Prostate gland (tissue), 2 donors: Measurements from ENCODE around the gene MTMR3.

ENCODE experiments used
- CTCF ChIP-seq, 4 experiments: fragments of 200-600 bp in 2 of 4; fragments of 450-650 bp in 2 of 4; sonication (generic) in 2 of 4; IDR thresholded peaks; 1 replicate in 3 of 4; 2 replicates in 1 of 4; pipeline ENCODE4 v1.5.1; 2016 to 2019; ENCODE audit warnings: antibody characterized with exemption in 4 of 4, mild to moderate bottlenecking in 2 of 4, moderate library complexity in 2 of 4
- POLR2A ChIP-seq: fragments of 450-650 bp; IDR thresholded peaks from one replicate; pipeline ENCODE4 v1.6.1; 2016; ENCODE audit warnings: antibody characterized with exemption, mild to moderate bottlenecking

DNA sequence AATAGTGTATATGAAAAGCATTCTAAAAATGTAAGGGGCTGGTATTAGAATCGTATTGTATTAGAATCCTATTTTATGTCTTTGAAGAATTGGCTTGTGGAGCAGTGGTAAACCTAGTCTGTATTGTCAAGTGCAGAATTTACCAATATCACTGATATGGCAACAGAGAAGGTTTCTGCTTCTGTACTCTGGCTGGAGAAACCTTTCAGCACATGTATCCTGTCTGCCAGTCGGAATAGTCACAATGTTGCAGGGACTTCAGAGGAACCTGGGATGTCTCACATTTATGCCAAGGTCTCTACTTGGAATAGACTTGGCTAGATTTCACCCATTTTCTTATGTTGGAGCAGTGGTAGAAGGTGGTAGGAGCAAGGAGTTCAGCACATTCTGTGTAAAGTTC lies 4.4 kb downstream of the MTMR3 start:
- TF ChIP-seq CTCF (IDR thresholded peaks at IDR 0.05) (no peak), POLR2A (no peak)
